SU-DHL-6 (cell line): ENCODE results near the gene CCNYL1.

Experiments used
- EZH2phosphoT487 ChIP-seq: fragments of 200-600 bp; sonication (generic), shearing (Covaris generic); conservative IDR thresholded peaks from 2 replicates; pipeline ENCODE4 v1.6.1; 2018; ENCODE audit warnings: mild to moderate bottlenecking, antibody characterized with exemption, low read length, moderate library complexity, mixed read lengths
- TF ChIP-seq, protein P1 (sequence below): fragments of 200-600 bp; sonication (generic); IDR thresholded peaks from one replicate; pipeline ENCODE4 v1.5.1; 2017; ENCODE audit warnings: antibody characterized with exemption, mild to moderate bottlenecking, low read length, moderate library complexity; ENCODE audit not compliant: insufficient read depth, poor library complexity, severe bottlenecking

GRCh38 chr2:207698301-207698700, 13.1 kb upstream of the CCNYL1 start:
- TF ChIP-seq, protein P1, sequence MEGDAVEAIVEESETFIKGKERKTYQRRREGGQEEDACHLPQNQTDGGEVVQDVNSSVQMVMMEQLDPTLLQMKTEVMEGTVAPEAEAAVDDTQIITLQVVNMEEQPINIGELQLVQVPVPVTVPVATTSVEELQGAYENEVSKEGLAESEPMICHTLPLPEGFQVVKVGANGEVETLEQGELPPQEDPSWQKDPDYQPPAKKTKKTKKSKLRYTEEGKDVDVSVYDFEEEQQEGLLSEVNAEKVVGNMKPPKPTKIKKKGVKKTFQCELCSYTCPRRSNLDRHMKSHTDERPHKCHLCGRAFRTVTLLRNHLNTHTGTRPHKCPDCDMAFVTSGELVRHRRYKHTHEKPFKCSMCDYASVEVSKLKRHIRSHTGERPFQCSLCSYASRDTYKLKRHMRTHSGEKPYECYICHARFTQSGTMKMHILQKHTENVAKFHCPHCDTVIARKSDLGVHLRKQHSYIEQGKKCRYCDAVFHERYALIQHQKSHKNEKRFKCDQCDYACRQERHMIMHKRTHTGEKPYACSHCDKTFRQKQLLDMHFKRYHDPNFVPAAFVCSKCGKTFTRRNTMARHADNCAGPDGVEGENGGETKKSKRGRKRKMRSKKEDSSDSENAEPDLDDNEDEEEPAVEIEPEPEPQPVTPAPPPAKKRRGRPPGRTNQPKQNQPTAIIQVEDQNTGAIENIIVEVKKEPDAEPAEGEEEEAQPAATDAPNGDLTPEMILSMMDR, result no peak
- TF ChIP-seq EZH2phosphoT487, result no peak
